Stimulated activated CD8-positive, alpha-beta memory T cell treated with anti-CD3 and anti-CD28 coated beads, Interleukin-7, amount 100 ng/mL, for 24 hours (primary cell): ENCODE measurements around the gene NIP7.

Source experiments
- DNase-seq: peaks from one replicate; pipeline ENCODE4 v3.0.0-alpha.2; 2020; ENCODE audit warnings: low read depth

NIP7 gene

GRCh38 chr16:69318911-69319289, 20.7 kb upstream of the NIP7 start:
- DNase-seq = no peak

GRCh38 chr16:69319381-69319780, 20.2 kb upstream of the NIP7 start:
- no peak for DNase-seq

GRCh38 chr16:69319826-69320739, 19.5 kb upstream of the NIP7 start:
- DNase-seq = no peak

GRCh38 chr16:69320740-69321073, 18.9 kb upstream of the NIP7 start:
- DNase-seq = no peak

- DNase-seq = no peak
Measured at GRCh38 chr16:69321080-69321479, 18.5 kb upstream of the NIP7 start.

DNA sequence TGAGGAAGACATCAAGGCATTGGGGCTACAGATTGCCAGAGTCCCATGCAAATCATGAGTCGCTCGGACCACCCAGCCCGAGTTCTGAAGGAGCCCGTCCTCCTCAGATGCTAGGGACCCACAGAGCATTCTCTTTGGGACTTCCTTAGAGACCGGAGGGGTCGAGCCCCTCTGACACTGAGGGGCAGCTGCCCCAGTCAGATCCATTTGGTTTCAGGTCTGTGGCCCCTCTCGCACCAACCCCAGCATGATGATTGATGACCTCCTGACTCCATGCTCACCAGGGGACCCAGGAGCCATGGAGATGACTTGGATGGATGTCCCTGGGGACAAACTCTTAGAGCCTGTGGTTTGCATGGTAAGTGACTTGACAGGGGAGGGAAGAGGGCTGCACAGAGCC, 17.2 kb upstream of the NIP7 start:
- no peak for DNase-seq

DNA sequence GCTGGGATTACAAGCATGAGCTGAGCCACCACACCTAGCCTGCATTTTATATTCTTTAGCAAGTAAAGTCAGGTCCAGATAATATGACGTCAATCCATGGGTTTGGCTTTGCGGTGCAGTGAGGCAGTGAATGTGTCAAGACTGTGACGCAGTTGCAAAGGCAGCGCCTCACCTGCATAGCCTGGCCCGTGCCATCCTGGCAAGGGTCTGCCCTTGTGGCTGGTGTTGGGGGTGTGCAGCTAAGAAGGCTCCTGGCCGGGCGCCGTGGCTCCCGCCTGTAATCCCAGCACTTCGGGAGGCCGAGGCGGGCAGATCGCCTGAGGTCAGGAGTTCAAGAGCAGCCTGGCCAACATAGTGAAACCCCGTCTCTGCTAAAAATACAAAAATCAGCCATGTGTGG, 16.2 kb upstream of the NIP7 start:
- no peak for DNase-seq

GRCh38 chr16:69324013-69324531, 15.5 kb upstream of the NIP7 start:
- no peak for DNase-seq

DNA sequence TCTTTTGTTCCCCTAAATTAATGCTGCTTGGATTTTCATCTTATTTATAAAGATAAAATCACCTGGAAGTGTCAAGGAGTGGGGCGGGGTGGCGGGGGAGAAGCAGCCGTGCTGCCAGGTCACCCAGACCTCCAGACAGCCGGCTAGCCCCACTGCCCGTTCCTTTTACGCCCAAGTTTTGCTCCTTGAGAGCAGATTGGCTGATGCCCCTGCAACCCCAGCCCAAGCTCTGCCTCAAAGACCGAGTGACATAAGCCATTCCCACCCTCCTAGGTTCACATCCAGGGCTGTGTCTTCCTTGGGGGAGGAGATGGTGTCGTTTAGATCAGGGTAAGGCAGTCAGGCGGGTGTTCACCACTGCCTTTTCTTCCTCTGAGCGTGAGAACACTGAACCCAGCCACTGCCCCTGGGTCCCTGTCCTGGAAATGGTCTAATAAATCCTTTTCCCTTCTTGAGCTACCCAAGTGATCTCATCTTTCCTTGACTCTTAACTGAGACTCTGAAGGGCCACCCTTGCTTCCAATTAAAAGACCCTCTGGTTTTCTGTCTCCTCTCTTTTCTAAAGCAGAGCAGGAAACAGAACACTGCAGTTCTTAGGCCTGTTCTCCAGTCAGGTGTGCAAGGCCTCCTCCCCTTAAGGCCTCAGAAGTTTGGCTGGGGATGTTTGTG, 14.9 kb upstream of the NIP7 start:
- DNase-seq = no peak

DNA sequence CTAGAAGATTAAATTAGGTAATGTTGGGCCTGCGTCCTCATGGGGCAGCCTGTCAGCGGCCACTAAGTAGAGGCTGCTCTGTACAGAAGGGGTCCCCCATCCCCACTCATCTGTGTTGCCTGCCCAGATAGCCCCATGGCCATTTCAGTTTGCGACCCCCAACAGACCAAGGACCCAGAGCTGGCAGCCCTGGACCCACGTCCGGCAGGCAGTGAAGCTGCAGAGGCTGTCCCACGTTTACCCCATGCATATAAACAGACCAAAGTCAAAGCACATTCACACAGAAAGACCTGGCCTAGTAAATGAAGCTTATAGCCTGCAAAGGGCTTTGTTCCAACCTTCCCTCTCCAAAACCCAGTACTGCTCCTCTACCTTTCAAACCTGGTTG, 13.8 kb upstream of the NIP7 start:
- no peak for DNase-seq

GRCh38 chr16:69326172-69326873, 13.2 kb upstream of the NIP7 start:
- no peak for DNase-seq

DNA sequence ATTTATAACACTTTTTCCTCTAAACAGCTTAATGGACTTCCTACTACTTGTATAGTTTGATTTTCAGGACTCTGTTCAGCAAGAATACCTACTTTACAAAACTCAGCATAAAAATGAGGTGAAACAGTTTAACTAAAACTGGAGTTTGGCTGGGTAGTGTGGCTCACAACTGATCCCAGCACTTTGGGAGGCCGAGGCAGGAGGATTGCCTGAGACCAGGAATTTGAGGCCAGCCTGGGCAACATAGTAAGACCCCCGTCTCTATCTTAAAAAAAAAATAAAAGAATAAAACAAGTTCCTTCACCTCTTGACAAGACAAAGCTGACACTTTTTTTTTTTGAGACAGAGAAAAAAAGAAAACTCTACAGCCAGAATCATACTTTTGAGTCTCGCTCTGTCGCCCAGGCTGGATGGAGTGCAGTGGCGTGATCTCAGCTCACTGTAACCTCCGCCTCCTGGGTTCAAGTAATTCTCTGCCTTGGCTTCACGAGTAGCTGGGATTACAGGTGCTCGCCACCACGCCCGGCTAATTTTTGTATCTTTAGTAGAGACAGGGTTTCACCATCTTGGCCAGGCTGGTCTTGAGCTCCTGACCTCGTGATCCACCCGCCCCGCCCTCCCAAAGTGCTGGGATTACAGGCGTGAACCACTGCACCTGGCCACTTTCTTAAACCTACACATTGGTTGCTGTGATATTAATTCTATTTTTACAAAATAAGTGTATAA, 11.8 kb upstream of the NIP7 start:
- DNase-seq = no peak

GRCh38 chr16:69328854-69329316, 10.7 kb upstream of the NIP7 start:
- no peak for DNase-seq

- DNase-seq = no peak
Measured at GRCh38 chr16:69329369-69330285, 9.9 kb upstream of the NIP7 start.

- peak; percentile 63 for DNase-seq
Measured at GRCh38 chr16:69330286-69331109, 9.1 kb upstream of the NIP7 start, which contains the start of gene PDF. PDF (minus strand) TSS chr16:69330588; CDS start chr16:69330570, 18 bp downstream.

DNA sequence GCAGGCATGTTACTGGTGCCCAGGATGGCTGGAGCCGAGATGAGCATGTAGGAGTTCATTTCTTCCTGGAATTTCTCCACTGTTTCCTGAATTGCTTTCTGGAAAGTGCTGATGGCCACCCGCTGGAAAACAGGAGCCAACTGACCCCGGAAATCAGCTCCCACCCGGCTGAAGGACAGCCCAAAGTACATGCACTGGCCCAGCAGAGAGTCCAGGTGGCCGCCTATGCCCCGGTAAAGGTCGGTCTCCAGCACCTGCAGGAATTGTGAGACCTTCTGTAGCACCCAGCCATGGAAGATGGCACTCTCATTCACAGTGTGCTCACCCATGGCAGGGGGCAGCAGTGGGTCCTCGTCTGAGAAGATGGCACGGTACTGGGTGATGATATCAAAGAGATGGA, 4.9 kb upstream of the NIP7 start:
- no peak for DNase-seq

DNA sequence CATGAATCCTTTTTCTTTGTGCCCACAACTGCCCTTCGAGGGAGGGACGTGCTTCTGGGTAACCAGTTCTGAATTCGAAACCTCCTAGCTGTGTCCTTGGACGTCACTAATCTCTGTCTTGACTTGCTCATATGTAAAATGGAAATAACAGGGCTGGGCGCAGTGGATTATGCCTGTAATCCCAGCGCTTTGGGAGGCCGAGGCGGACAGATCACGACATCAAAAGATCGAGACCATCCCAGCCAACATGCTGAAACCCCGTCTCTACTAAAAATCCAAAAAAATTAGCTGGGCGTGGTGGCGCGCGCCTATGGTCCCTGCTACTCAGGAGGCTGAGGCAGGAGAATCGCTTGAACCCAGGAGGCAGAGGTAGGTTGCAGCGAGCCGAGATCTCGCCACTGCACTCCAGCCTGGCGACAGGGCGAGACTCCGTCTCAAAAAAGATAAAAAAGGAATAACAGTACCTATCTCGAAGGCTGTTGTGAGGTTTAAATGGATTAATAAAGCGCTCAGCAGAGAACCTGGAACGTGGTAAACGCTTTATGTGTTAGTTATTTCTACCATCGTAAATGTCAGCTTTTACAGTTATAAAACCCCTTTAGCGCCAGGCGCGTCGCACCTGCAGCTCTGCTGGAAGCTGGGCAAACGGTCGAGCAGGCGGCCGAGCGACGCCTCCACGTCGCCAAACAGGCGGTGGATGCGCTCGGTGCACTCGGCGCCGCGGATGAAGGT, 849 bp upstream of the NIP7 start:
- DNase-seq = no peak

GRCh38 chr16:69340095-69340644, 598 bp downstream of the NIP7 start:
- no peak for DNase-seq

- DNase-seq = no peak
Measured at GRCh38 chr16:69344171-69344570, 4.6 kb downstream of the NIP7 start.
